NB4 (cell line): ENCODE results near the gene PNPO.

ENCODE experiments used
- CTCF ChIP-seq: IDR thresholded peaks from one replicate; pipeline ENCODE4 v1.5.1; 2012; ENCODE audit warnings: low read depth, low read length
- MAX ChIP-seq: IDR thresholded peaks from 2 replicates; pipeline ENCODE4 v1.6.1; 2011; ENCODE audit warnings: low read depth, low read length
- MYC ChIP-seq: IDR thresholded peaks from 2 replicates; pipeline ENCODE4 v1.6.1; 2011; ENCODE audit warnings: low read depth, low read length
- POLR2A ChIP-seq: IDR thresholded peaks from 2 replicates; pipeline ENCODE4 v1.6.1; 2011; ENCODE audit warnings: mild to moderate bottlenecking; ENCODE audit not compliant: insufficient read length; ENCODE audit errors: extremely low read depth

GRCh38 chr17:47914306-47914948, 26.9 kb upstream of the PNPO start:
- TF ChIP-seq CTCF, result no peak
- TF ChIP-seq POLR2A, result no peak
- TF ChIP-seq MAX, result no peak
- TF ChIP-seq MYC, result no peak
